Stimulated activated CD8-positive, alpha-beta memory T cell treated with anti-CD3 and anti-CD28 coated beads, Interleukin-2, amount 100 ng/mL, for 1 hour (primary cell): ENCODE results near the gene MEGF11.
A peak's percentile ranks its signal among the peaks of the same experiment; 100 is the strongest.
"Not testable (repeated sequence)": the region's sequence is repeated elsewhere in the genome, so short reads cannot be mapped to it uniquely, and the experiment has no call there.

Experiments
- DNase-seq, 2 donors: peaks; one replicate each; pipeline ENCODE4 v3.0.0-alpha.2; 2020; ENCODE audit warnings: low read depth in 2 of 2

The MEGF11 gene

GRCh38 chr15:65900488-65900887, 353.1 kb downstream of the MEGF11 start:
- no peak for DNase-seq

DNA sequence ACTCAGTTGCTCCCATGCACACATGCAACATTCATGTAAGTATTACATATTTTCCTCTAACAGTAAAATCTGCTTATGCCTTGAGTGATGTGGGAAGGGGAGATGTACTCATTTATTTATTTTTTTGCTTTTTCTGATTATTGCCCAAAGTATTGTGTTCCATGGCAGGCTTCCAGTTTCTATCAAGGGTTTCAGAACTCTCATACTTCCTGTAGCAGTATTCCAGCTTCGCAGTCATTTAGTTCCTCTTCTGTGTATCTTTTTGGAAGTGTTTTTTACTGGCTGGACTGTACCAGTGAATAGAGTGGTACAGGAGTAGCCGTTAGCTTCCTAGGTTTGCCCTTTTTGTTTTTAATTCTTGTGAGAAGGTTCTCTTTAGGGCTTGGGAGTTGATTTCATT, 357.3 kb downstream of the MEGF11 start:
- no peak for DNase-seq

DNA sequence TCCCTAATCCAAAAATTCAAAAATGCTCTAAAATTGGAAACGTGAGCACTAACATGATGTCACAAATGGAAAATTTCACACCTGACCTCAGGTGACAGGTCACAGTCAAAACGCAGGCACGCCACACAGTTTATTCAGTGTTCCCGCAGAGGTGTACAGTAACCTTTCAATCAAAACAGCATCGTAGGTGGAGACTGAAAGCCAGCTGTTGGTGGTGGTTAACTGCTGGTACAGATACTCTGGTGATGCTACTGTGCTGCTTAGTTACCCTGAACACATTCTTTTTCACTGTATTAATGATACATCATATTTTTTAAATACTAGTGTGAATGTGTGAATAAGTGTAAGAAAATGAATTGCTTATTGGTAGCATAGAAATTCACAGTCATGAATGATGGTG, 360.5 kb downstream of the MEGF11 start:
- DNase-seq = no peak

DNA sequence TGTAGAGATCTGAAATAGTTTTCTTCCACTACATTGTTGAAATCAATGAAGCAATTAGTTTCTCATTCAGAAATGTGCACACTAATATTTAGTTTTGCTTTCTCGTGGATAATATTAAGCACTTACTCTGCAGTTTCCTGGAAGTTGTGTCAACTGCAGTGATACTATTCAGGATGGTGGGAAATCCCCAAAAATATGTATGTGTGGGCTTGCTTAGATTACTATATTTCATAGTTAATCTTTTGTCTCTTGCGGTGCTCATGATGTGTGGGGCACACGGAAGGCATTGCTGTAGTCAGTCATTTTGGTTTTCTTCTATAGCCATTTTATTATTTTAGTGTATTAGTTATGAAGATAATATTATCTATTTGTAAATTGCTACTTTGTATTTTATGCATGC, 364.6 kb downstream of the MEGF11 start:
- DNase-seq = no peak

DNA sequence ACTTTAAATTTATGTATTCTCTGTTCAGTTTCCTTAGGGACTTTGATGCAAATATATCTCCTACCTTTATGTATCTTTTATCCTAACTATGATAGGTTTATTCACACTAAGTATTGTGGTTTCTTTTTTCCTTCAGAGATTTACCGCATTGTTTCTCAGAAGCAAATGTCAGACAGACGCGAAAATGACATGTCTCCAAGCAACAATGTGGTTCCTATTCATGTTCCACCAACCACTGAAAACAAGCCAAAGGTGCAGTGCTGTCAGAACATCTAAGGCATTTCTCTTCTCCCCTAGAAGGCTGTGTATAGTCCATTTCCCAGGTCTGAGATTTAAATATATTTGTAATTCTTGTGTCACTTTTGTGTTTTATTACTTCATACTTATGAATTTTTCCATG, 366.0 kb downstream of the MEGF11 start:
- DNase-seq = peak in 1 of 2 donors; percentile 8

- no peak for DNase-seq
Measured at GRCh38 chr15:65885668-65886218, 367.8 kb downstream of the MEGF11 start.

- DNase-seq = no peak
Measured at GRCh38 chr15:65884511-65884910, 369.0 kb downstream of the MEGF11 start.

- DNase-seq = no peak
Measured at GRCh38 chr15:65883571-65883970, 370.0 kb downstream of the MEGF11 start.

DNA sequence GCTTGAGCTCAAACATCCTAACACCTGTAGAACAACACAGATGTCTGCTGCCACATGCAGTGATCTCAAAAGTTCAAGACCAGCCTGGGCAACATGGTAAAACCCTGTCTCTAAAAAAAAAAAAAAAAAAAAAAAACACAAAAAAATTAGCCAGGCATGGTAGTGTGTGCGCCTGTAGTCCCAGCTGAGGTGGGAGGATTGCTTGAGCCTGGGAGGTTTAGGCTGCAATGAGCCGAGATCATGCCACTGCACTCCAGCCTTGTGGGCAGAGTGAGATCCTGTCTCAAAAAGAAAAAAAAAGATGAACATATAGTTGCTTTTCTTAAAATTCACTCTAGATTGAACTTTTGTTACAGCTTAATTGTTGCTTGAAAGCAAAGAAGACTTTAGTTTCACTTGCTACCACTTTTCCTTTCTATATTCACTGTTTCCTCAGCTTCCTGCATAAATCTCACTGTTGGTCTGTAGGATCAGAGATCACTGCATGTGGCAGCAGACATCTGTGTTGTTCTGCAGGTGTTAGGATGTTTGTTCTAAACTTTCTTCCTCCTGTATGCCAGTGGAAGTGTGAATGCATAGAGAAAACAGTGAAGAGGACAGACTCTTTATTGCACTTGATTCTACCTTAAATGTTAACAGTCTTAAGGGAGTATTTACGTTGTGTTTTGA, 371.6 kb downstream of the MEGF11 start:
- no peak for DNase-seq

DNA sequence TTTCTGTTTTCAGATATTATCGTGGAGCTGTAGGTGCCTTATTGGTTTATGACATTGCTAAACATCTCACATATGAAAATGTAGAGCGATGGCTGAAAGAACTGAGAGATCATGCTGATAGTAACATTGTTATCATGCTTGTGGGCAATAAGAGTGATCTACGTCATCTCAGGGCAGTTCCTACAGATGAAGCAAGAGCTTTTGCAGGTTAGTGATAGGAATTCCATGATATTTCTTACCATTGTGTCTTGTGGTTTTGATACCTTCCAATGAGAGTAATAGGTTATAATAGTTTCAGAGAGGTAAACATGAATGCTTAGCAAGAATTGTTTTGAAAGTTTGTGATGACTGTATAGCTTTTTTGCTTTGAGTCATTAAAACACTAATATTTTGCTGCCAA, 375.8 kb downstream of the MEGF11 start:
- no peak for DNase-seq

- no peak for DNase-seq
Measured at GRCh38 chr15:65875458-65875857, 378.1 kb downstream of the MEGF11 start.

GRCh38 chr15:65873256-65873655, 380.3 kb downstream of the MEGF11 start:
- DNase-seq = no peak

GRCh38 chr15:65872596-65872995, 381.0 kb downstream of the MEGF11 start:
- DNase-seq = not testable (repeated sequence)

DNA sequence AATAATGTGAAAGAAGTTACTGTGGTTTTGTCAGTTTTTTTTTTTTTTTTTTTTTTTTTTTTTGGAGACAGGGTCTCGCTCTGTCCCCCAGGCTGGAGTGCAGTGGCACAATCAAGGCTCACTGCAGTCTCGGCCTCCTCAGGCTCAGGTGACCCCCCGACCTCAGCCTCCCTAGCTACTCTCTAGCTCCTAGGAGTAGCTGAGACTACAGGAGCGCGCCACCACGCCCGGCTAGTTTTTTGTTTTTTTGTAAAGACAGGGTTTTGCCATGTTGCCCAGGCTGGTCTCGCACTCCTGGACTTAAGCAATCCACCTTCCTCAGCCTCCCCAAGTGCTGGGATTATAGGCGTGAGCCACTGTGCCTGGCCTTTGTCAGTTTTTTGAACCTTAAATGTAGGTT, 381.7 kb downstream of the MEGF11 start:
- not testable (repeated sequence) for DNase-seq

DNA sequence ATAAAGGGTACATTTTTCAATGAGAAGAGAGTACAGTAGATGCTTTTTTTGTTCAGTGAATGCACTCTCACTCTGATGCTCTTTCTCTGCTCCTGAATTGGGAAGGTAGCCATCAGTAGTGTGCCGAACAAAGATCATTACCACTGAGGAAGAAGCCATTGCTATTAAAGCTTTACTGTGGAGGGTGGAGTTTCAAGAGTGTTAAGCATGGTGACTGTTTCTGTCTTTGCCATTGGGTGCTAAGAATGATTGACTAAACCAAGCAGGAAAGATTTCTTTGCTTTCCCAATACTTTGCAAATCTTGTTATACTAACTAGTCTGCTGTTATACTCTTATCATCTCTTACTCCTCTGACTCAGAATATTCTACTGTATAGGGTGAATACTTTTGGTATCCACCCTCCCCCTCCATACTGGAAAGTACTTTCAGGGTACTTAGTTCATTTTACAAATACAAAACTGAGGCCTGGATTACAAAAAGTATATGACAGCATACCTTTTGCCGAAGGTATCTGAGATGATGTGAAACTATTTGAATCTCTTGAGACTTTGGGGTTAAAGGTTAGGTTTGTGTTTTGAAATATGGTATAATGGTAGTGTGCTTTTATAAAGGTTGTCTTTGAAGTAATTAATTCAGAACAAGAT, 382.5 kb downstream of the MEGF11 start:
- no peak for DNase-seq

DNA sequence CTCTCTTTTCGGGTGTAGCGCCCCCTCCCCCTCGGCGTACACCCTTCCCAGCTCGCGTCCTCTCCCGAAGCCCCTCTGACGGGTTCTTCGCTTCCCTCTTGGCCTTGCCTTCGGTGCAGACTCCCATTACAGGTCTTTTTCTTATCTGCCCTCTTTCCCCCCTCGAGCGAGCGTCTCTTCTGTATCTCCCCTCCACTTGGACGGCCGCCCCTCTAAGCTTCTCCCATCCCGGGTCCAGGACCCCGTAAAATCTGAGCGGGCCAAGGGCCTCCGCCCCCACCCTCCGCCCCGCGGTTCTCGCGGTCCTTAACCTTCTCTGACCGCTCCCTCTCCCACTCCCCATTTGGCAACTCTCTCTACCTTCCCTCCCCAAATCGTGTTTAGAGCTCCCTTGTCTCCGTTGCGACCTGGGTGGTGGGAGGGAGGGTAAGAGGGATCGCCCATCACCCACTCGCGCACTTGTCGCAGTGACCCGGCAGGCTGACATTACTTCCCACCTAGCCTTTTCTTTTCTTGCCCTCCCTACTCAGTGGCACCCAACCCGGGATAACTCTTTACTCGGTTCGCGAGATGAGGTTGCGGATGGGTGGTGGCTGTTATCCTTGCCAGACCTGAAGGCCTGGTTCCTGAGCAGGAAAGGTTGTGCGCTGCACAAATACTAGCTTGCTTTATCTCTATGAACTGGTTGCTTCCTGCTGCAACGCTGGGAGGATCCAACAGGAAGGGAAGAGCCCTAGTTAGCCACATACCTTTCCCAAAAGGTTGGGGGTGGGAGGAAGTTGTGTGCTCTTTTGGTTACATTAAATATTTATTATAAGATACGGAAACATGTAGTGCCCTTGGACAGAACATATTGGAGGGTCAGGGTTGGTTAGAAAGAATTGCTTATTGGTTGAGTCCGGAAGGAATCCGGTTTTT, 383.3 kb downstream of the MEGF11 start:
- peak in 1 of 2 donors; percentile 1 for DNase-seq

DNA sequence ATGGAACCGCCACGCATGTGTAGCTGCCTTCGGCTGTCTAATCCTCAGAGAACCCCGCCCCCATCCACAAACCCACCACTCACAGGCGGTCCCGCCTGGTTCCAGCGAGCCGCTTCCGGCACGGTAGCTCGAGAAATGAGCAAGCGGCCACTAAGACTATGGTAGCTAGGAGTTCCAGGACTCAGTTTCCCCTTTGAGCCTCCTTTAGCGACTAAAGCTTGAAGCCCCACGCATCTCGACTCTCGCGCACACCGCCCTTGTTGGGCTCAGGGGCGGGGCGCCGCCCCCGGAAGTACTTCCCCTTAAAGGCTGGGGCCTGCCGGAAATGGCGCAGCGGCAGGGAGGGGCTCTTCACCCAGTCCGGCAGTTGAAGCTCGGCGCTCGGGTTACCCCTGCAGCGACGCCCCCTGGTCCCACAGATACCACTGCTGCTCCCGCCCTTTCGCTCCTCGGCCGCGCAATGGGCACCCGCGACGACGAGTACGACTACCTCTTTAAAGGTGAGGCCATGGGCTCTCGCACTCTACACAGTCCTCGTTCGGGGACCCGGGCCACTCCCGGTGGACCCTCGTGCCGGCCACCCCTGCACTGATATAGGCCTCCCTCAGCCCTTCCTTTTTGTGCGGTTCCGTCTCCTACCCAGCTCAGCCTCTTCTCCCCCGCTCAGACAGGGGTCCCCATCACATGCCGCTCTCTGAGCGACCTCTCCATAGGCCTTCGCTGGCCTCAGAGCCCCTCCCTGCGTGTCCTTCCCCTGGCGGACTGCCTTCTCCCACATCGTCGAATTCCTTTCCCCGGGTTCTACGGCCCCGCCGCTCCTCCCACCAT, 384.2 kb downstream of the MEGF11 start, which contains the start of gene RAB11A:
TSS of gene RAB11A (plus strand) at position 366 of the 828 bp plus-strand sequence. CDS start at position 461, 95 bp downstream.
- peak; percentile 84 to 91 for DNase-seq

GRCh38 chr15:65868546-65869125, 384.9 kb downstream of the MEGF11 start:
- no peak for DNase-seq

GRCh38 chr15:65867933-65868332, 385.6 kb downstream of the MEGF11 start:
- DNase-seq = not testable (repeated sequence)

GRCh38 chr15:65867244-65867643, 386.3 kb downstream of the MEGF11 start:
- DNase-seq = no peak

DNA sequence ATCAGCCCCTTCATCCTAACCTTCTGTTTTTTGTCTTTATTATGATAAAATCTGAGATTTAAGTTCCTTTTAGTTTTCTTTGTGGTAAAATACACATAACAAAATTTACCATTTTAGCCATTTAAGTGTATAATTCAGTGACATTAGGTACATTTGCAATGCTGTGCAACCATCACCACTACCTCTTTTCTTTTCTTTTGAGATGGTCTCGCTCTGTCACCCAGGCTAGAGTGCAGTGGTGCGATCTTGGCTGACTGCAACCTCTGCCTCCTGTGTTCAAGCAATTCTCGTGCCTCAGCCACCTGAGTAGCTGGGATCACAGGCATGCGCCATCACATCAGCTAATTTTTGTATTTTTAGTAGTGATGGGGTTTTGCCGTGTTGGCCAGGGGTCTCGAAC, 390.4 kb downstream of the MEGF11 start:
- no peak for DNase-seq
